A673 (cell line): ENCODE results near the gene SLU7. TPM values are rescaled to one million over a fixed set of nuclear protein-coding genes. Genes with fewer than 3 reads are reported as not detected.

Experiments used
- BruUV-seq: library from RNA; stranded (reverse); fragments of 400-500 nt; replicated peaks from 2 replicates; lab custom pipeline; 2021; lab: Mats Ljungman, UMichigan
- CTCF ChIA-PET: fragments of 300-600 bp; sonication (Branson Sonifier 250); formaldehyde crosslinking; loops from one replicate; lab custom pipeline; 2022; ENCODE audit warnings: antibody characterized with exemption; lab: Charles Lee
- POLR2A ChIA-PET: fragments of 300-600 bp; sonication (Branson Sonifier 250); formaldehyde crosslinking; loops from one replicate; lab custom pipeline; 2022; ENCODE audit warnings: antibody characterized with exemption; ENCODE audit not compliant: low non-redundant PET; lab: Charles Lee
- DNase-seq: peaks from one replicate; pipeline ENCODE4 v3.0.0-alpha.2; 2015; ENCODE audit warnings: low spot score
- H3K27ac ChIP-seq: fragments of 200-600 bp; sonication (generic); 2 replicates; pipeline ENCODE4 v1.5.1; 2016; ENCODE audit warnings: mixed run types, low read depth, mild to moderate bottlenecking, mixed read lengths, antibody characterized with exemption, low read length; ENCODE audit not compliant: poor library complexity, severe bottlenecking
- H3K27me3 ChIP-seq: fragments of 200-600 bp; sonication (generic); replicated peaks from 2 replicates; pipeline ENCODE4 v1.6.1; 2017; ENCODE audit warnings: mixed run types, low read depth, mild to moderate bottlenecking, mixed read lengths, antibody characterized with exemption, low read length; ENCODE audit not compliant: insufficient read depth, poor library complexity
- H3K36me3 ChIP-seq: fragments of 200-600 bp; sonication (generic); 2 replicates; pipeline ENCODE4 v1.6.1; 2016; ENCODE audit warnings: mixed run types, mild to moderate bottlenecking, mixed read lengths, antibody characterized with exemption, low read length; ENCODE audit not compliant: insufficient read depth, poor library complexity, severe bottlenecking
- H3K4me1 ChIP-seq: fragments of 200-600 bp; sonication (generic); 2 replicates; pipeline ENCODE4 v1.6.1; 2017; ENCODE audit warnings: mixed run types, mild to moderate bottlenecking, mixed read lengths, antibody characterized with exemption, low read length; ENCODE audit not compliant: insufficient read depth, poor library complexity, severe bottlenecking
- H3K4me3 ChIP-seq: fragments of 200-600 bp; sonication (generic); 2 replicates; pipeline ENCODE4 v1.5.1; 2016; ENCODE audit warnings: low read depth, mixed run types, mild to moderate bottlenecking, mixed read lengths, low read length; ENCODE audit not compliant: poor library complexity, severe bottlenecking
- H3K9me3 ChIP-seq: fragments of 200-600 bp; sonication (generic); 2 replicates; pipeline ENCODE4 v1.6.1; 2016; ENCODE audit warnings: mixed run types, low read depth, mild to moderate bottlenecking, mixed read lengths, antibody characterized with exemption, low read length; ENCODE audit not compliant: poor library complexity, severe bottlenecking
- CTCF ChIP-seq: fragments of 300-800, 200-600 bp; sonication (generic); conservative IDR thresholded peaks from 2 replicates; pipeline ENCODE4 v1.5.1; 2017; ENCODE audit warnings: low read depth, mild to moderate bottlenecking, antibody characterized with exemption, low read length, moderate library complexity, mixed read lengths
- EZH2 ChIP-seq: fragments of 200-600 bp; sonication (generic); IDR thresholded peaks from 2 replicates; pipeline ENCODE4 v1.6.1; 2017; ENCODE audit warnings: borderline replicate concordance, low read depth, mild to moderate bottlenecking, mixed read lengths, antibody characterized with exemption, low read length; ENCODE audit not compliant: poor library complexity, severe bottlenecking
- intact Hi-C: fragments of 100-400 bp; cut with micrococcal nuclease; formaldehyde crosslinking; loops from one replicate; pipeline ENCODE4 v1.10.0; 2022; ENCODE audit not compliant: unreplicated experiment
- total RNA-seq: library from RNA; stranded (reverse); gene quantifications from 2 replicates; pipeline ENCODE4 v1.2.3, GENCODE V29; 2021

SLU7 gene
- total RNA-seq, 1 experiment from 2014 or later, result 37.4 TPM

- TF ChIP-seq EZH2 (no peak), CTCF (no peak)
- Histone ChIP-seq H3K9me3 (no peaks in the 10 kb centered on the region), H3K4me3 (no peak overlapping the region), H3K4me1 (no peaks in the 10 kb centered on the region), H3K27ac (no peak overlapping the region), H3K36me3 (no peaks in the 10 kb centered on the region), H3K27me3 (no peaks in the 10 kb centered on the region)
- BruUV-seq, result no TSS peak
- DNase-seq, result no peak
- intact Hi-C loops, result no loop called here
- ChIA-PET CTCF (no interaction called here), POLR2A (no interaction called here)
Measured at GRCh38 chr5:160361624-160362228, 57.2 kb downstream of the SLU7 start.

DNA sequence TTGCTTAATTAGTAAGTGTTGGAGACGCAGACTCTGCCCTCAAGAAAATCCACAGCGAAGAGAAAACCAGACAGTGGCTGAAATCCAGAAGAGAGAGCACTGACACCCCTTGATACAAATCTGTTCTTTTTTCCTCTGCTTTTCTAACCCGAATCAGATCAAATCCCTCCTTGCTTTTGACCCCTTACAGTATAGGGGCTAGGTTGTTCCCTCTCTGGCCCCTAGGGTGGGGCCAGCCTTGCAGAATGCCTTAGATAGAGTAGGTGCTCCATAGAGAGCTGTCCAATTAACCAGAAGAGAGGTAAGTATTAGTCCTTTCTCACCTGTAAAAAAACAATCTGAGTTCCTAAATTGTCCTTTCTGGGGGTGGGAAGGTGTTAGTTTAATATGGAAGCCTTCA lies 58.6 kb downstream of the SLU7 start:
- no peaks in the 10 kb centered on the region for H3K9me3 ChIP-seq
- POLR2A ChIA-PET, result no interaction called here
- H3K27me3 ChIP-seq, result no peaks in the 10 kb centered on the region
- BruUV-seq, result no TSS peak
- DNase-seq, result no peak
- intact Hi-C loops, result no loop called here
- H3K36me3 ChIP-seq, result no peaks in the 10 kb centered on the region
- no peak overlapping the region for H3K27ac ChIP-seq
- no peak overlapping the region for H3K4me3 ChIP-seq
- H3K4me1 ChIP-seq, result no peaks in the 10 kb centered on the region
- CTCF ChIA-PET, result no interaction called here
- TF ChIP-seq CTCF (no peak), EZH2 (no peak)

DNA sequence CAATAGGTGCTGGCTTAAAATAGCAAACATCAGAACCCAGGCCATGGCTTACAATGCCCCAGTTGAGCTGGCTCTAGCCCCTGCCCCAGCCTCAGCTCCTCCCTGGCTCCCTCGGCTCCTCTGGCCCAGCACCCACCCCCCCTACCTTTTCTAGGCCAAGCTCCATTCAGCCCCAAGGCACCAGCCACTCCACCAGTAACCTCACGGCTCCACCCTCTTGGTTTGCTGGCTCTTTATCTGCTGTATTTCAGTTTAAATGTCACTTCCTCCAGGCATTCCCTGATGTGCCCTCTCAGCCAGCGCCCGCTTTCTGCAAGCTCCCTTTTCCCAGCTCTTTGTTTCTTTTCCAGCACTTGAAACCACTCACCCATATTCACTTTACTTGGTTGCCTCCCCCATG lies 59.1 kb downstream of the SLU7 start:
- H3K27ac ChIP-seq, result no peak overlapping the region
- H3K36me3 ChIP-seq, result no peaks in the 10 kb centered on the region
- intact Hi-C loops, result no loop called here
- no peak overlapping the region for H3K4me3 ChIP-seq
- H3K9me3 ChIP-seq, result no peaks in the 10 kb centered on the region
- no peaks in the 10 kb centered on the region for H3K27me3 ChIP-seq
- CTCF ChIA-PET, result no interaction called here
- no peak for DNase-seq
- POLR2A ChIA-PET, result no interaction called here
- TF ChIP-seq EZH2, result no peak
- TF ChIP-seq CTCF, result no peak
- no TSS peak for BruUV-seq
- H3K4me1 ChIP-seq, result no peaks in the 10 kb centered on the region
